Epidermal melanocyte (primary cell): Measurements from ENCODE around the gene SPPL2B.

Source experiments
- DNase-seq: peaks from one replicate; pipeline ENCODE4 v3.0.0; 2011; ENCODE audit warnings: low spot score; ENCODE audit not compliant: insufficient read length

The SPPL2B gene

GRCh38 chr19:2353887-2354592, 25.6 kb downstream of the SPPL2B start:
- DNase-seq = no peak

- DNase-seq = no peak
These were observed 26.2 kb downstream of the SPPL2B start for GRCh38 chr19:2354670-2355069.

GRCh38 chr19:2355168-2356035, 26.9 kb downstream of the SPPL2B start:
- DNase-seq = peak; percentile 49

DNA sequence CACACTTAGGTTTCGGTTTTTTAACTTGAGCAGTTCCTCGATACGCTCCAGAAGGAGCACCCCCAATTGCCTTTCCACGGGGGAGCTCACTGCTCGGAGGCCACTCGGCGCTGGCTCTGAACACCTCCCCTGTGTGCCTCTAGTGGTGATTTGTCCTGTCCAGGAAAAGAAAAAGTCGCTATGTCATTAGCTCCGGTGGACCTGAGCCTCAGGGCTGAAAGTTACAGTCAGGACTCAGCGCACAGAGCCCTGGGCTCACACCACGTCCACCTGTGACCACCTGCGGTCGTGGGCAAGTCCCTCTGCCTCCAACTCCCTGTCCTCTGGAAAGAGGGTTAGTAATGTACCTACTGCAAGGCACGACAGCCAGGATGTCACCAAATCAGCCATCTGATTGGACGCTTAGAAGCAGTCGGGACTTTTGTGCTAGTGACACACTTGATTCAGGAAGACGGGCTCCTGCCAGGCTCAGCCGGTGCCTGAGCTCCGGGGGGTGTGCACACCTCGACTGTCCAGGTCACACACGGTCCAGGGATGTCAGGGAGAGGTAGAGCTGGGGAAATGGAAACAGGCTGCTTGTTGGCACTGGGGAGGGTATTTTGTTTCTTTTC, 27.7 kb downstream of the SPPL2B start:
- no peak for DNase-seq

- DNase-seq = no peak
These were observed 29.1 kb downstream of the SPPL2B start for GRCh38 chr19:2357279-2358206.

DNA sequence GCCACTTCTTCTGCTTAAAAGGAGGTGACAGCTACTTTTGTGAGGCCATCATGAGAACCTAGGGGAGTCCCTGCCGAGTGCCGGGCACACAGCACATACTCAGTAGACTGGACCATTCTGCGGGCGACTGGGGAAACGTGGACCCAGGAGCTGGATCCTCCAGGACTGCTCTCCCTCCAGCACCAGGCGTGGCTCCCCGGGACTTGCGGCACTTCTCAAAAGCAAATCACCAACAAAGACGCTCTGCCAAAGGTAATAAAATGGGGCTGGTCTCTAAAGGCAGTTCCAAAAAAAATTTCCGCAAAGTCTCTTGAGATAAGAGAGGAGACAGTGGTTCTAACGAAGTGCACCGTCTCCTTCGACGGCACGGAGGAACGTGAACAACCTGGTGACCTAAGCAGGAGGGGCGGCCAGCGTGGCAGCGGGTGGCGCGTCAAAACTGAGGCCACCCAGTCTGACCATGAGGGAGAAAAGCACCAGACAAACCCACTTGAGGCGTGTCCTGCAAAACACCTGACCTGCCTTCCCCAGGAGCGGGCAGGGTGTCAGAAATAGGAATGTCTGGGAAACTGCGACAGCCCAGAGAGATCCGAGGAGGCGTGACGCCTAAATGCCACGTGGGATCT, 30.2 kb downstream of the SPPL2B start:
- no peak for DNase-seq

DNA sequence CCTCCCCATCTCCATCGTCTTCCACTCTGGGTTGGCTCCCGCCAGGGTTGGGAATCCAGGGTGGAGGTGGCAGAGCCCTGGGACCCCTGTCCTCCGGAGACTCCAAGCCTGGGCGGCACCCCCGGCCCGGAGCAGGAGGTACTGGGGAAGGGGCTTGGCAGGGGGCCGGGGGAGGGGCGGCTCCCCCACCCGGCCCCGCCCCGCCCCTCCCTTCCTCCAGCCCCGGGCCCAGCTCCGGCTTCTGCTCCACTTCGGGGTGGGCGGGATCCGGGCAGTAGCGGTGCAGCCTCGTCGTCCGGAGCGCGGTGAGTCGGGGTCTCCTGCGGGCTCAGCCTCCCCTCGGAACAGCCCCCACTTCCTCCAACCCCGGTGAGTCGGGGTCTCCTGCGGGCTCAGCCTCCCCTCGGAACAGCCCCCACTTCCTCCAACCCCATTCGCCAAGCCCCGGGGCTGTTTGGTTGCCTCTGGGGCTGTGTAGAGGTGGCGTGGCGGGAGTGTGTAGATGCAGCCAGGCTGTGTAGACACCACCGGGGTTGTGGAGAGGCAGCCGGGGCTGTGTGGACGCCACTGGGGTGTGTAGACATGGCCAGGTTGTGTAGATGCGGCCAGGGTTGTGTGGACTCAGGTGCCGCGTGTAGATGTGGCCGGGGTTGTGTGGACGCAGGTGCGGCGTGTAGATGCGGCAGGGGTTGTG, 31.7 kb downstream of the SPPL2B start, which contains the start of gene TMPRSS9:
Gene TMPRSS9, plus strand, starts transcription at position 274 of the 694 bp plus-strand sequence. CDS start 29,521 bp downstream, outside the sequence.
- no peak for DNase-seq

DNA sequence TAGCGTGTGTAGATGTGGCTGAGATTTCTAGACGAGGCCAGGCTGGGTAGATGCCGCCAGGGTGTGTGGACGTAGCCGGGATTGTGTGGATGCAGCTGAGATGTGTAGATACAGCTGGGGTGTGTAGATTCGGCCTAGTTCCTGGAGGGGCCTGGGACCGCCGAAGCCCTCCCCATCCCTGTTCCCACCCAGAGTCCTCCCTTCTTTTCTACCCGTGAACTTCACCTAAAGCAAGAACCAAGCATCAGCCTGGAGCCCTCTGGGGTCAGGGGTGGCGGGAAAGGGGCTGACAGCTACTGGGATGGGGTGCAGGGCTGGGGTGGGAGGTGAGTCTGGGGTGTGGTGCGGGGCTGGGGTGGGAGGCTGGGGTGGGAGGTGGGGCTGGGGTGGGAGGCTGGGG, 32.3 kb downstream of the SPPL2B start:
- DNase-seq = no peak

GRCh38 chr19:2361246-2362045, 33.0 kb downstream of the SPPL2B start:
- DNase-seq = peak; percentile 8

DNA sequence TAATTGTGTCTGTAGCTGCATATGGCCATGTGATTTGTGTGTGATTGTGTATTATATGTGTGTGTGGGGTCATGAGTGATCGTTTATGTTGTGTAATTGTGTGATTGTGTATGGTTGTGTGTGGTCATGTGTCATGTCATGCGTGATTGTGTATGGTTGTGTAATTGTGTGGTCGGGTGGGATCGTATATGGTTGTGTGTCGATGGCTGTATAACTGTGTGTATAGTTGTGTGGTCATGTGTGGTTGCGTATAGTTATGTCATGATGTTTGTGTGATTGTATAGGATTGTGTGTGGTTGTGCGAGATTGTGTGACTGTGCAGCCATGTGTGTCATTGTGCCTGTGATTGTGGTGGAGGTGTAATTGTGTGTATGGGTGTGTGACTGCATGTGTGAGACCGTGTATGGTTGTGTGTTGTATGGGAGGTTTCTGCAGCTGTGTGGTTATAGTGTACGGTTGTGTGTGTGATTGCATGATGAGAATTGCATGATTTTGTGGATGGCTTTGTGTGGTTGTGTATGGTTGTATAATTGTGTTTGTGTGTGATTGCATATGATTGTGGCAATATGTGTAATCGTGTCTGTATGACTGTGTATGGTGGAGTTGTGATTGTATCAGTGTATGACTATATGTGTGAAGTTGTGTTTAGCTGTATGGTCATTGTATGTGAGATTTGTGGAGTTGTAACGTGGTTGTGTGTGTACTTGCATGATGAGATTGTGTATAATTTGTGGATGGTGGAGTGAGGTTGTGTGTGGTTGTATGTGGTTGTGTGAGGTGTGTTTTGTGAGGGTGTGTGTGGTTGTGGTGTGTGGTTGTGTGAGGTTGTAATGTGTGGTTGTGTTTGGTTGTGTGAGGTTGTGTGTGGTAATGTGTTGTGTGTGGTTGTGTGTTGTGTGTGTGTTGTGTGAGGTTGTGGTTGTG, 33.8 kb downstream of the SPPL2B start:
- DNase-seq = peak; percentile 10

DNA sequence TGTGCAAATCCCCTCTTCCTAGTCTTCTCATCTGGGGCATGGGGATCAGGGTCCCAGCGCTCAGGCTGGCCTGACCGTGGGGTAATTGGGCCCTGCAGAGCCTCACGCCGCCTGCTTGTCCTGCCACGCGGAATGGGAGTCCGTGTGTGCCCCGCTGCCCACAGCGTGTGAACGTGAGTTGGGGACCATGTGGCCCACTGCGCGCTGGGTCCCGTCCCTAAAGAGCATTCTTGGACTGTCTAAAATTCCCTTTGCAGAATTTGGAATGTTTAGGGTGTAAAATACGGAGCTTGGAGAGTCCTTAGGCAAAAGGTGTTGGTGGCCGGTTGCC, 34.5 kb downstream of the SPPL2B start:
- peak; percentile 5 for DNase-seq

- peak; percentile 9 for DNase-seq
These were observed 34.9 kb downstream of the SPPL2B start for GRCh38 chr19:2363419-2363818.

DNA sequence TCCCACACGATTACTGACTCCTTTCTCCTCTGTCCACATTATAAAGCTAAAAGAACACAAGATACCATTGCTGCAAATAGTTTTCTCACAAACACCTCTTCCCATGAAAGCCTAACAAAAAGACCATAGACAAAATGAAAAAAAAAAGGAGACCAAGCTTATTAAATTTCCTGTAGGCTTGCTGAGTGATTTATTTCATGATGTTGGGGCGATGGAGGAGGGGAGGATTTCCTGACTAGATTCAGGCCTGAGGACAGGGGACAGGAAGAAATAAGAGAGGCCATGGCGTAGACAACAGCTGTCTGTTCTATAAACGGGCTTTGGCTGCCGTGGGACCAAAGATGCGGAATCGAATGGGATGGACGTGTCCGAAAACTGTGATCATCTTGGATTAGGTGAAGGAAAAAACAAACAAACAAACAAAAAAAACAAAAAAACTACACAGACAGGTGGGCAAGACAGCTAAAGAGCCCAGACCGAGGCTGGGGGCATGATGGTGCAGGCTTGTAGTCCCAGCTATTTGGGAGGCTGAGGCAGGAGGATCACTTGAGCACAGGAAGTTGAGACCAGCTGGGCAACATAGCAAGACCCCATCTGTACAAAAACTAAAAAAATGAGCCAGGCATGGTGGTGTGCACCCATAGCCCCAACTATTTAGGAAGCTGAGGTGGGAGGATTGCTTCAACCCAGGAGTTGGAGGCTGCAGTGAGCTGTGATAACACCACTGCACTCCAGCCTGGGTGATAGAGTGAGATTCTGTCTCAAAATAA, 36.9 kb downstream of the SPPL2B start:
- peak; percentile 36 for DNase-seq

DNA sequence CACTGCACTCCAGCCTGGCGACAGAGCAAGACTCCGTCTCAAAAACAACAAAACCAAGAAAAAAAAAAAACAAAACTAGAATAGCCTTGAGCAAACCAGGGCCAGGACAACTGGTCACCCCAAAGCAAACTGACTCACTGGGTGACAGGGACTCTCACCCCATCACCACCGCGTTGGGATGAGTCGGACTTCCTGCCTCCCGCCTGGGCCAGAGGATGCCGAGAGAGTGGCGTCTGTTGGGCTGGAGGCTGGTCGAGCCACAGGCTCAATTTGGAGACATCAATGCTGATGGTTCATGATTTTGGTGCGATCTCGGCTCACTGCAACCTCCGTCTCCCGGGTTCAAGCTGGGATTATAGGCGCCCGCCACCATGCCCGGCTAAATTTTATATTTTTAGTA, 43.2 kb downstream of the SPPL2B start:
- DNase-seq = peak; percentile 11

DNA sequence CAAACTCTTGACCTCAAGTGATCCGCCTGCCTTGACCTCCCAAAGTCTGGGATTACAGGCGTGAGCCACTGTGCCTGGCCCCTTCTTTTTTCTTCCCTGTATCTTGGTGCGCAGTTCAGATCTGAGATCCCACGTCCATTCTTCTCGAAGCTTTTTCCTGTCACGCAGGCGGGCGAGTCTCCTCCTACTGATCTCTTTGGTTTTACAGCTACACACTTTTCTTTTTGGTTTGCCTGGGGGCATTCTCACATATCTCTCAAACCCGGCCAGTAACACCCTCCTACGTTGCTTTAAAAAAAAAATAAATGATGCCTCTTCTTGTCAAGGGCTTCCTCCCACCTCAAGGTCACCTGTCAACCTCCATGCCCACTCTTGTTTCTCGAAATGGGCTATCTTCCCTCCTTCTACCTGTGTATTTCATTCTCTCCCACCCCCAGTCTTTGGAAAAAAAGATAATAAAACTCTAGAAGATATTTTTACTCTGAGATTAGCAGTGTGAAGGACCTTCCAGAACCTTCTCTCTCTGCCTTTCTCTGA, 43.7 kb downstream of the SPPL2B start:
- DNase-seq = peak; percentile 37

DNA sequence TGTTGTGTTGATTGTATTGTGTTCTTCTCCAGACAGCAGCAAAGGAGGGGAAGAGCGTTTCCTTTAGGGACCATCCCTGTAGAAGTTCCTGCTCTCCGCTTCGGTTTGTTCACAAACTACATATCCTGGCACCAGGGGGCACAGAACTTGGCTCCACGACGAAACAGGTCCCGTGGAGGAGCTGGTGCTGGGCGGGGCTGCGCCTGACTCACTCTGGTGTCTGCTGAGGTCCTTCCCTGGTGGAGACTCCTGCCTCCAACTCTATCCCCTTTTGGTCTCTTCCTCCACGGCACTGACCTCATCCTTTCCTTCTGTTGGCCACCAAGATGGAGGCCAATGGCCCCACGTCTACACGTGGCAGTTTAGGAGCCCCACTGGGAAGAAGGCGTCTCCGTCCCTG, 46.3 kb downstream of the SPPL2B start:
- DNase-seq = no peak
